Ascending aorta (tissue), 2 donors: ENCODE data around the gene FAM219B. TPM values are rescaled to one million over a fixed set of nuclear protein-coding genes. Genes with fewer than 3 reads are reported as not detected.
A peak's percentile ranks its signal among the peaks of the same experiment; 100 is the strongest.

ENCODE experiments used
- DNase-seq, 2 donors: peaks; one replicate each; pipeline ENCODE4 v3.0.0-alpha.2; 2019; ENCODE audit warnings: low spot score in 2 of 2
- H3K27ac ChIP-seq, 2 donors: fragments of 200-600 bp; sonication (generic); one replicate each; pipeline ENCODE4 v1.5.1; 2016 to 2017; ENCODE audit warnings: mild to moderate bottlenecking in 1 of 2
- H3K27me3 ChIP-seq: fragments of 200-600 bp; sonication (generic); one replicate; pipeline ENCODE4 v1.5.1; 2017
- H3K36me3 ChIP-seq, 2 donors: fragments of 200-600 bp; sonication (generic); one replicate each; pipeline ENCODE4 v1.5.1; 2016
- H3K4me1 ChIP-seq, 2 donors: fragments of 200-600 bp; sonication (generic); one replicate each; pipeline ENCODE4 v1.5.1; 2016 to 2017; ENCODE audit warnings: mild to moderate bottlenecking in 1 of 2
- H3K4me3 ChIP-seq, 2 donors: fragments of 200-600 bp; sonication (generic); one replicate each; pipeline ENCODE4 v1.5.1; 2016 to 2017; ENCODE audit warnings: mild to moderate bottlenecking in 1 of 2
- H3K9me3 ChIP-seq, 2 donors: fragments of 200-600 bp; sonication (generic); one replicate each; pipeline ENCODE4 v1.5.1; 2016
- CTCF ChIP-seq, 3 experiments: fragments of 200-600 bp in 2 of 3; fragments of 450-650 bp in 1 of 3; sonication (generic) in 2 of 3; IDR thresholded peaks; one replicate each; pipeline ENCODE4 v1.5.1; 2016 to 2019; ENCODE audit warnings: antibody characterized with exemption in 3 of 3, mild to moderate bottlenecking in 1 of 3, moderate library complexity in 1 of 3
- intact Hi-C: fragments of 100-400 bp; cut with DNase I; formaldehyde crosslinking; loops from one replicate; pipeline ENCODE4 v1.15.1; 2023
- total RNA-seq: library from RNA; depleted of rRNA; stranded (reverse); fragments of >200 nt; gene quantifications from one replicate; pipeline ENCODE4 v1.1.0, GENCODE V29; 2016

Gene FAM219B
- total RNA-seq, 1 donor from 2014 or later, result 17.5 TPM

- TF ChIP-seq CTCF (IDR thresholded peaks at IDR 0.05), result no peak
- Histone ChIP-seq H3K27me3 (no peaks in the 10 kb centered on the region), H3K27ac (no peak overlapping the region), H3K9me3 (no peaks in the 10 kb centered on the region), H3K4me1 (peaks cover 4 to 13% of the 10 kb centered on the region in 2 donors), H3K36me3 (peaks cover 11 to 17% of the 10 kb centered on the region in 2 donors), H3K4me3 (no peak overlapping the region)
- DNase-seq, result no peak
- intact Hi-C loops, result no loop called here
Measured at GRCh38 chr15:74893627-74894026, 13.0 kb downstream of the FAM219B start.

GRCh38 chr15:74892931-74893330 is 13.7 kb downstream of the FAM219B start:
- DNase-seq, result no peak
- H3K27me3 ChIP-seq, result no peaks in the 10 kb centered on the region
- no peak overlapping the region for H3K27ac ChIP-seq
- H3K36me3 ChIP-seq, result peaks cover 11 to 13% of the 10 kb centered on the region in 2 donors
- no peaks in the 10 kb centered on the region for H3K9me3 ChIP-seq
- no peak overlapping the region for H3K4me3 ChIP-seq
- intact Hi-C loops, result no loop called here
- no peak for TF ChIP-seq CTCF (IDR thresholded peaks at IDR 0.05)
- H3K4me1 ChIP-seq, result peaks cover 4 to 13% of the 10 kb centered on the region in 2 donors

- H3K36me3 ChIP-seq, result peaks cover 11 to 13% of the 10 kb centered on the region in 2 donors
- no peaks in the 10 kb centered on the region for H3K27me3 ChIP-seq
- H3K9me3 ChIP-seq, result no peaks in the 10 kb centered on the region
- intact Hi-C loops, result no loop called here
- no peak for TF ChIP-seq CTCF (IDR thresholded peaks at IDR 0.05)
- no peak overlapping the region for H3K27ac ChIP-seq
- DNase-seq, result no peak
- peaks cover 4 to 13% of the 10 kb centered on the region in 2 donors for H3K4me1 ChIP-seq
- H3K4me3 ChIP-seq, result no peak overlapping the region
Measured at GRCh38 chr15:74892313-74892712, 14.3 kb downstream of the FAM219B start.

GRCh38 chr15:74891469-74891868 is 15.2 kb downstream of the FAM219B start:
- TF ChIP-seq CTCF (IDR thresholded peaks at IDR 0.05), result no peak
- Histone ChIP-seq H3K36me3 (peaks cover 11 to 13% of the 10 kb centered on the region in 2 donors), H3K4me3 (no peak overlapping the region), H3K9me3 (no peaks in the 10 kb centered on the region), H3K4me1 (peaks cover 4 to 13% of the 10 kb centered on the region in 2 donors), H3K27ac (no peak overlapping the region), H3K27me3 (no peaks in the 10 kb centered on the region)
- intact Hi-C loops, result no loop called here
- no peak for DNase-seq

GRCh38 chr15:74890665-74890960 is 16.0 kb downstream of the FAM219B start:
- Histone ChIP-seq H3K36me3 (peaks cover 4 to 11% of the 10 kb centered on the region in 2 donors), H3K27ac (peak overlapping the region; percentile 70 to 76), H3K4me3 (peak overlapping the region; percentile 76 to 85), H3K9me3 (no peaks in the 10 kb centered on the region), H3K27me3 (no peaks in the 10 kb centered on the region), H3K4me1 (peaks cover 4 to 13% of the 10 kb centered on the region in 2 donors)
- no peak for TF ChIP-seq CTCF (IDR thresholded peaks at IDR 0.05)
- intact Hi-C loops, result loop anchor here (1.0 kb wide), 1 partner anchor 16 kb away; the partner anchor contains the start of gene FAM219B
- no peak for DNase-seq
